GM23338 (cell line): Measurements from ENCODE around the gene MAP2K3. TPM values are rescaled to one million over a fixed set of nuclear protein-coding genes. Genes with fewer than 3 reads are reported as not detected.

Experiments
- ATAC-seq: fragments of 200-7000 bp; cut with Tn5 transposase; 3 replicates; pipeline ENCODE4 v1.9.1; 2020
- DNase-seq: peaks from one replicate; pipeline ENCODE4 v3.0.0-alpha.2; 2015; ENCODE audit warnings: low spot score
- H2AFZ ChIP-seq: fragments of 200-600 bp; sonication (generic); 2 replicates; pipeline ENCODE4 v1.8.0; 2016; ENCODE audit warnings: antibody characterized with exemption, mild to moderate bottlenecking, moderate library complexity
- H3F3A ChIP-seq: fragments of 200-600 bp; sonication (generic); replicated peaks from 2 replicates; pipeline ENCODE4 v1.8.0; 2017; ENCODE audit warnings: antibody characterized with exemption, mixed run types, low read depth
- H3K27ac ChIP-seq: fragments of 200-600 bp; sonication (generic); 2 replicates; pipeline ENCODE4 v1.6.1; 2016; ENCODE audit warnings: low read depth
- H3K27me3 ChIP-seq: fragments of 200-600 bp; sonication (generic); 2 replicates; pipeline ENCODE4 v1.8.0; 2016; ENCODE audit warnings: mild to moderate bottlenecking, mixed run types, moderate library complexity; ENCODE audit not compliant: insufficient read depth
- H3K36me3 ChIP-seq: fragments of 200-600 bp; sonication (generic); 2 replicates; pipeline ENCODE4 v1.8.0; 2016; ENCODE audit warnings: mild to moderate bottlenecking; ENCODE audit not compliant: insufficient read depth
- H3K4me1 ChIP-seq: fragments of 200-600 bp; sonication (generic); 2 replicates; pipeline ENCODE4 v1.8.0; 2016; ENCODE audit warnings: mild to moderate bottlenecking, moderate library complexity; ENCODE audit not compliant: insufficient read depth
- H3K4me2 ChIP-seq: fragments of 200-600 bp; sonication (generic); 2 replicates; pipeline ENCODE4 v1.7.1; 2017; ENCODE audit warnings: mixed run types
- H3K4me3 ChIP-seq: fragments of 200-600 bp; sonication (generic); 2 replicates; pipeline ENCODE4 v1.6.1; 2016; ENCODE audit warnings: mixed run types
- H3K79me2 ChIP-seq: fragments of 200-600 bp; sonication (generic); replicated peaks from 2 replicates; pipeline ENCODE4 v1.8.0; 2017; ENCODE audit warnings: mild to moderate bottlenecking; ENCODE audit not compliant: insufficient read depth
- H3K9me2 ChIP-seq: fragments of 200-600 bp; sonication (generic); 2 replicates; pipeline ENCODE4 v1.8.0; 2017; ENCODE audit not compliant: insufficient read depth
- H4K20me1 ChIP-seq: fragments of 200-600 bp; sonication (generic); replicated peaks from 2 replicates; pipeline ENCODE4 v1.8.0; 2017; ENCODE audit warnings: mild to moderate bottlenecking; ENCODE audit not compliant: insufficient read depth
- H3K27ac Mint-ChIP-seq: 2 replicates; pipeline ENCODE4 v1.8.0; 2020; ENCODE audit warnings: inconsistent platforms, mild to moderate bottlenecking, moderate library complexity, mixed read lengths
- H3K27me3 Mint-ChIP-seq: 3 replicates; pipeline ENCODE4 v1.8.0; 2022; ENCODE audit warnings: low read depth, mild to moderate bottlenecking, moderate library complexity, mixed read lengths, inconsistent platforms; ENCODE audit not compliant: insufficient read depth, poor library complexity
- H3K36me3 Mint-ChIP-seq: 3 replicates; pipeline ENCODE4 v1.8.0; 2021; ENCODE audit warnings: low read depth, mild to moderate bottlenecking, inconsistent platforms, moderate library complexity, mixed read lengths
- H3K4me1 Mint-ChIP-seq: 3 replicates; pipeline ENCODE4 v1.8.0; 2020; ENCODE audit warnings: mild to moderate bottlenecking, inconsistent platforms, mixed read lengths
- H3K4me3 Mint-ChIP-seq: 3 replicates; pipeline ENCODE4 v1.8.0; 2021; ENCODE audit warnings: moderate library complexity, mild to moderate bottlenecking, inconsistent platforms, mixed read lengths
- H3K9me3 Mint-ChIP-seq: 3 replicates; pipeline ENCODE4 v1.8.0; 2020; ENCODE audit warnings: moderate library complexity, mild to moderate bottlenecking, inconsistent platforms, mixed read lengths
- CREB1 ChIP-seq: fragments of 250-450 bp; sonication (Bioruptor Pico); IDR thresholded peaks from 2 replicates; pipeline ENCODE4 v1.5.0; 2020; ENCODE audit warnings: low read depth, mild to moderate bottlenecking, moderate library complexity
- CTCF ChIP-seq, 2 experiments: fragments of 200-600 bp in 1 of 2; sonication (generic) in 1 of 2; conservative IDR thresholded peaks; 2 replicates each; pipeline versions ENCODE4 v1.5.1 to v1.6.1; 2016 to 2017; ENCODE audit warnings: antibody characterized with exemption in 2 of 2, low read depth in 2 of 2, mild to moderate bottlenecking in 2 of 2, moderate library complexity in 1 of 2
- EZH2 ChIP-seq: fragments of 200-600 bp; sonication (generic); IDR thresholded peaks from one replicate; pipeline ENCODE4 v1.8.0; 2017; ENCODE audit warnings: antibody characterized with exemption, mild to moderate bottlenecking, low read depth; ENCODE audit not compliant: unreplicated experiment
- EZH2phosphoT487 ChIP-seq: fragments of 200-600 bp; sonication (generic); IDR thresholded peaks from one replicate; pipeline ENCODE4 v1.8.1; 2018; ENCODE audit warnings: antibody characterized with exemption; ENCODE audit not compliant: unreplicated experiment
- JUNB ChIP-seq: IDR thresholded peaks from one replicate; pipeline ENCODE4 v1.6.1; 2016; ENCODE audit warnings: antibody characterized with exemption; ENCODE audit not compliant: unreplicated experiment
- NANOG ChIP-seq: IDR thresholded peaks from 2 replicates; pipeline ENCODE4 v1.6.1; 2016; ENCODE audit warnings: antibody characterized with exemption, borderline replicate concordance
- POLR2AphosphoS5 ChIP-seq: IDR thresholded peaks from 2 replicates; pipeline ENCODE4 v1.6.1; 2016; ENCODE audit warnings: antibody characterized with exemption, low read depth
- STAT1 ChIP-seq: IDR thresholded peaks from one replicate; pipeline ENCODE4 v1.6.1; 2016; ENCODE audit warnings: antibody characterized with exemption; ENCODE audit not compliant: unreplicated experiment
- ZNF114 ChIP-seq: fragments of 250-450 bp; sonication (Bioruptor Pico); IDR thresholded peaks from 2 replicates; pipeline ENCODE4 v1.5.0; 2020; ENCODE audit warnings: mild to moderate bottlenecking, moderate library complexity
- ZNF331 ChIP-seq: fragments of 250-450 bp; sonication (Bioruptor Pico); IDR thresholded peaks from 2 replicates; pipeline ENCODE4 v1.5.0; 2020; ENCODE audit warnings: low read depth, mild to moderate bottlenecking, moderate library complexity
- ZNF462 ChIP-seq: fragments of 250-450 bp; sonication (Bioruptor Pico); IDR thresholded peaks from 2 replicates; pipeline ENCODE4 v1.5.0; 2020; ENCODE audit warnings: mild to moderate bottlenecking, moderate library complexity
- polyA plus RNA-seq: library from polyadenylated mRNA; unstranded; fragments of >200 nt; fragmentation: Nextera tagmentation; extraction: Ambion mirVana; gene quantifications from 2 replicates; pipeline ENCODE4 v1.2.1, GENCODE V29; 2016
- total RNA-seq: library from RNA; depleted of rRNA; stranded (reverse); fragments of >200 nt; shearing (Covaris generic); gene quantifications from 2 replicates; pipeline ENCODE4 v1.2.3, GENCODE V29; 2014
- TF ChIP-seq, protein P1 (sequence below): IDR thresholded peaks from one replicate; pipeline ENCODE4 v1.6.1; 2018; ENCODE audit warnings: antibody characterized with exemption; ENCODE audit not compliant: unreplicated experiment
- TF ChIP-seq, protein P2 (sequence below): IDR thresholded peaks from 2 replicates; pipeline ENCODE4 v1.6.1; 2016; ENCODE audit warnings: antibody characterized with exemption

Gene MAP2K3
- total and polyA plus RNA-seq, 2 experiments from 2014 or later, result 28.5 to 31.7 TPM

GRCh38 chr17:21242026-21242697 is 42.3 kb upstream of the MAP2K3 start:
- no peaks in the 10 kb centered on the region for H3K36me3 ChIP-seq
- H4K20me1 ChIP-seq, result no peaks in the 10 kb centered on the region; the same call in 1 of the 2 replicates
- H3K4me1 ChIP-seq, result peaks cover 10% of the 10 kb centered on the region
- Mint-ChIP-seq H3K4me3 (no peak overlapping the region), H3K27me3 (peaks cover 4% of the 10 kb centered on the region), H3K4me1 (peaks cover 20% of the 10 kb centered on the region), H3K36me3 (no peaks in the 10 kb centered on the region; the same call in 2 of the 3 replicates), H3K27ac (no peak overlapping the region), H3K9me3 (no peaks in the 10 kb centered on the region; the same call in 2 of the 3 replicates)
- peaks cover 3% of the 10 kb centered on the region; the same call in 1 of the 2 replicates for H3F3A ChIP-seq
- H2AFZ ChIP-seq, result no peak overlapping the region
- H3K27me3 ChIP-seq, result no peaks in the 10 kb centered on the region
- TF ChIP-seq ZNF331 (CRISPR knock-in tag) (no peak), ZNF462 (no peak), NANOG (no peak), CTCF (conservative IDR thresholded peaks at IDR 0.05; ENCODE audit: low read depth in 2 of 2) (no peak), EZH2phosphoT487 (no peak), EZH2 (no peak), ZNF114 (CRISPR knock-in tag) (no peak), POLR2AphosphoS5 (no peak), JUNB (no peak), STAT1 (no peak), CREB1 (CRISPR knock-in tag) (no peak)
- TF ChIP-seq, protein P1, sequence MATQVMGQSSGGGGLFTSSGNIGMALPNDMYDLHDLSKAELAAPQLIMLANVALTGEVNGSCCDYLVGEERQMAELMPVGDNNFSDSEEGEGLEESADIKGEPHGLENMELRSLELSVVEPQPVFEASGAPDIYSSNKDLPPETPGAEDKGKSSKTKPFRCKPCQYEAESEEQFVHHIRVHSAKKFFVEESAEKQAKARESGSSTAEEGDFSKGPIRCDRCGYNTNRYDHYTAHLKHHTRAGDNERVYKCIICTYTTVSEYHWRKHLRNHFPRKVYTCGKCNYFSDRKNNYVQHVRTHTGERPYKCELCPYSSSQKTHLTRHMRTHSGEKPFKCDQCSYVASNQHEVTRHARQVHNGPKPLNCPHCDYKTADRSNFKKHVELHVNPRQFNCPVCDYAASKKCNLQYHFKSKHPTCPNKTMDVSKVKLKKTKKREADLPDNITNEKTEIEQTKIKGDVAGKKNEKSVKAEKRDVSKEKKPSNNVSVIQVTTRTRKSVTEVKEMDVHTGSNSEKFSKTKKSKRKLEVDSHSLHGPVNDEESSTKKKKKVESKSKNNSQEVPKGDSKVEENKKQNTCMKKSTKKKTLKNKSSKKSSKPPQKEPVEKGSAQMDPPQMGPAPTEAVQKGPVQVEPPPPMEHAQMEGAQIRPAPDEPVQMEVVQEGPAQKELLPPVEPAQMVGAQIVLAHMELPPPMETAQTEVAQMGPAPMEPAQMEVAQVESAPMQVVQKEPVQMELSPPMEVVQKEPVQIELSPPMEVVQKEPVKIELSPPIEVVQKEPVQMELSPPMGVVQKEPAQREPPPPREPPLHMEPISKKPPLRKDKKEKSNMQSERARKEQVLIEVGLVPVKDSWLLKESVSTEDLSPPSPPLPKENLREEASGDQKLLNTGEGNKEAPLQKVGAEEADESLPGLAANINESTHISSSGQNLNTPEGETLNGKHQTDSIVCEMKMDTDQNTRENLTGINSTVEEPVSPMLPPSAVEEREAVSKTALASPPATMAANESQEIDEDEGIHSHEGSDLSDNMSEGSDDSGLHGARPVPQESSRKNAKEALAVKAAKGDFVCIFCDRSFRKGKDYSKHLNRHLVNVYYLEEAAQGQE, result no peak
- TF ChIP-seq, protein P2, sequence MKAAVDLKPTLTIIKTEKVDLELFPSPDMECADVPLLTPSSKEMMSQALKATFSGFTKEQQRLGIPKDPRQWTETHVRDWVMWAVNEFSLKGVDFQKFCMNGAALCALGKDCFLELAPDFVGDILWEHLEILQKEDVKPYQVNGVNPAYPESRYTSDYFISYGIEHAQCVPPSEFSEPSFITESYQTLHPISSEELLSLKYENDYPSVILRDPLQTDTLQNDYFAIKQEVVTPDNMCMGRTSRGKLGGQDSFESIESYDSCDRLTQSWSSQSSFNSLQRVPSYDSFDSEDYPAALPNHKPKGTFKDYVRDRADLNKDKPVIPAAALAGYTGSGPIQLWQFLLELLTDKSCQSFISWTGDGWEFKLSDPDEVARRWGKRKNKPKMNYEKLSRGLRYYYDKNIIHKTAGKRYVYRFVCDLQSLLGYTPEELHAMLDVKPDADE, result no peak
- no peak overlapping the region for H3K4me2 ChIP-seq
- H3K4me3 ChIP-seq, result no peak overlapping the region
- no peaks in the 10 kb centered on the region for H3K9me2 ChIP-seq
- no peak for DNase-seq
- no peaks in the 10 kb centered on the region for H3K79me2 ChIP-seq
- no peak for ATAC-seq
- no peak overlapping the region for H3K27ac ChIP-seq
